ENCODE results near the gene BTLA. TPM values are rescaled to one million over a fixed set of nuclear protein-coding genes. Genes with fewer than 3 reads are reported as not detected.

BTLA gene
- total and polyA plus RNA-seq, 2 of the 8 experiments (the other 6 are each of a cell fraction or from before 2014, with no cell fraction given): not detected

- H2BK20ac ChIP-seq (ENCODE audit: low read length): no peak overlapping the region
- H4K91ac ChIP-seq (replicated peaks; ENCODE audit: insufficient read length, low read length): peak overlapping the region; percentile 61
- no peaks in the 10 kb centered on the region for H4K20me1 ChIP-seq (replicated peaks in 1 of 2; ENCODE audit: control insufficient read depth in 1 of 2, insufficient read depth in 2 of 2, low read length in 2 of 2)
- H3K36me3 ChIP-seq (ENCODE audit: control insufficient read depth in 2 of 4, insufficient read depth in 4 of 4, low read length in 3 of 4): no peaks in the 10 kb centered on the region; a peak in 2 of 8 replicates
- peak overlapping the region; percentile 52 for H2BK120ac ChIP-seq (replicated peaks; ENCODE audit: low read depth, low read length)
- H3K9me3 ChIP-seq (ENCODE audit: insufficient read depth in 2 of 2, low read depth in 1 of 2, low read length in 1 of 2): no peaks in the 10 kb centered on the region; a peak in 1 of 4 replicates
- H3K9ac ChIP-seq (replicated peaks in 1 of 4; ENCODE audit: extremely low read depth in 1 of 4, low read depth in 3 of 4, low read length in 3 of 4): no peak overlapping the region
- no peak overlapping the region for H2BK5ac ChIP-seq (ENCODE audit: low read depth, low read length)
- FAIRE-seq (peak; percentile 13), DNase-seq (ENCODE audit: low read depth in 1 of 2, low spot score in 2 of 2) (no peak)
- no peak overlapping the region for H2AFZ ChIP-seq (ENCODE audit: low read length)
- no peak overlapping the region for H2BK15ac ChIP-seq (ENCODE audit: low read length)
- H2AK5ac ChIP-seq (ENCODE audit: low read depth, low read length): no peak overlapping the region
- H3K56ac ChIP-seq (replicated peaks; ENCODE audit: insufficient read length, low read depth, low read length): no peak overlapping the region
- no peak overlapping the region; a peak in 1 of 4 replicates for H3K4me2 ChIP-seq (ENCODE audit: insufficient read depth in 1 of 2, low read depth in 2 of 2, low read length in 2 of 2)
- no peak overlapping the region for H3K14ac ChIP-seq (ENCODE audit: insufficient read length)
- ChIA-PET CTCF (ENCODE audit: partially characterized antibody) (interaction anchor here (0.6 to 1.7 kb wide), 6 partner anchors 9 to 132 kb away, joined by 3 to 7 read pairs (median 3); no protein-coding TSS in a partner anchor), POLR2A (ENCODE audit: partially characterized antibody) (interaction anchor here (1.4 to 2.0 kb wide), 3 partner anchors 8 to 91 kb away, joined by 4 to 8 read pairs (median 5); partner anchors contain the start of gene CD200)
- no peak overlapping the region for H4K8ac ChIP-seq (ENCODE audit: extremely low read depth, insufficient read depth, low read length)
- no peak overlapping the region for H3K4ac ChIP-seq (replicated peaks; ENCODE audit: insufficient read length, low read depth, low read length)
- peak overlapping the region; percentile 97 for H4K5ac ChIP-seq (ENCODE audit: insufficient read length, low read depth, low read length)
- no peak overlapping the region for H3K27ac ChIP-seq (ENCODE audit: low read depth, low read length)
- H2BK12ac ChIP-seq (ENCODE audit: low read depth, low read length): no peak overlapping the region
- no peaks in the 10 kb centered on the region for H3K23me2 ChIP-seq (ENCODE audit: low read depth, low read length)
- WGBS, 2 experiments (ENCODE audit: extremely low coverage in 1 of 2, insufficient coverage in 1 of 2, insufficient read length in 1 of 2, insufficient replicate concordance in 2 of 2, low coverage in 1 of 2, low lambda C conversion rate in 2 of 2, missing lambda C conversion rate in 1 of 2): 94% methylated on average over 1 of the region's 1 CpG; no CpG with 5 or more reads in 1 of the 2 experiments
- H3K79me1 ChIP-seq (ENCODE audit: low read depth, low read length): no peaks in the 10 kb centered on the region
- H3K23ac ChIP-seq (ENCODE audit: insufficient read length): no peak overlapping the region
- no peak overlapping the region for H3K4me3 ChIP-seq (ENCODE audit: extremely low read depth in 1 of 4, insufficient read depth in 2 of 4, low read depth in 3 of 4, low read length in 4 of 4)
- peaks cover 0 to 10% (median 2%) of the 10 kb centered on the region in 4 experiments; a peak in 2 of 7 replicates for H3K4me1 ChIP-seq (replicated peaks in 1 of 4; ENCODE audit: control insufficient read depth in 3 of 4, insufficient read depth in 4 of 4, low read length in 3 of 4)
- no peak for TF ChIP-seq KDM5A (IDR thresholded peaks at IDR 0.05; ENCODE audit: low read length)
- TF ChIP-seq JUN (IDR thresholded peaks at IDR 0.05; ENCODE audit: low read depth, low read length): no peak
- TF ChIP-seq USF2 (IDR thresholded peaks at IDR 0.05; ENCODE audit: low read length): no peak
- H3K27me3 ChIP-seq (replicated peaks in 1 of 4; ENCODE audit: control insufficient read depth in 3 of 4, extremely low read depth in 1 of 4, insufficient read depth in 3 of 4, low read length in 3 of 4): no peaks in the 10 kb centered on the region
- peaks cover 0 to 11% of the 10 kb centered on the region in 2 experiments; a peak in 3 of 4 replicates for H3K79me2 ChIP-seq (ENCODE audit: control insufficient read depth in 1 of 2, insufficient read depth in 2 of 2, low read length in 2 of 2)
- no peak overlapping the region for H3K18ac ChIP-seq (ENCODE audit: extremely low read depth, low read length)
These were observed 74.9 kb downstream of the BTLA start for GRCh38 chr3:112424394-112424793.

All from H1 (cell line).